ENCODE results near the gene COX14. TPM values are rescaled to one million over a fixed set of nuclear protein-coding genes. Genes with fewer than 3 reads are reported as not detected.
"Not testable (repeated sequence)": the region's sequence is repeated elsewhere in the genome, so short reads cannot be mapped to it uniquely, and the experiment has no call there.

The COX14 gene
- polyA plus RNA-seq, 3 donors = 49.0 to 57.9 (median 52.4) TPM

DNA sequence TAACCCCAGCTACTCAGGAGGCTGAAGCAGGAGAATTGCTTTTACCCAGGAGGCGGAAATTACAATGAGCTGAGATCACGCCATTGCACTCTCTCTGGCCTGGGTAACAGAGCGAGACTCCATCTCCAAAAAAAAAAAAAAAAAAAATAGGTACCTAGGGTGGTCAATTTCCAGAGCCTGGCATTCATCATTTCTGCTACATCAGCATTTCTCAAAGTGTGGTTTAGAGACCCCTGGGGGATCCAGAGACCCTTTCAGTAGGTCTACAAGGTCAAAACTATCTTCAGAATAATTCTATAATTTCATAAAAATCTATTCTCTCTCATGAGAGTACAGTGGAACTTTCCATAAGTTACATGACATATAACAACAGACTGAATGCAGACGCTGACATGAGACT, 35.2 kb downstream of the COX14 start:
- DNase-seq = no peak

DNA sequence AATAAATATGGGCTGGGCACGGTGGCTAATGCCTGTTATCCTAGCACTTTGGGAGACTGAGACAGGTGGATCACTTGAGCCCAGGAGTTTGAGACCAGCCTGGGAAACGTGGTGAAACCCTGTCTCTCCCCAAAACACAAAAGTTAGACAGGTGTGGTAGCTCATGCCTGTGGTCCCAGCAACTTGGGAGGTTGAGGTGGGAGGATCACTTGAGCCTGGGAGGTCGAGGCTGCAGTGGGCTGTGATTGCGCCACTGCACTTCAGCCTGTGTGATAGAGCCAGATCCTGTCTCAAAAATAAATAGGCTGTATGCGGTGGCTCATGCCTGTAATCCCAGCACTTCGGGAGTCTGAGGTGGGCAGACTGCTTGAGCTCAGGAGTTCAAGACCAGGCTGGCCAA, 36.0 kb downstream of the COX14 start:
- not testable (repeated sequence) for DNase-seq

- DNase-seq = no peak
These were observed 37.3 kb downstream of the COX14 start for GRCh38 chr12:50149311-50149710.

- DNase-seq = no peak
These were observed 39.1 kb downstream of the COX14 start for GRCh38 chr12:50151047-50151687.

GRCh38 chr12:50154947-50155346, 42.9 kb downstream of the COX14 start:
- DNase-seq = not testable (repeated sequence)

DNA sequence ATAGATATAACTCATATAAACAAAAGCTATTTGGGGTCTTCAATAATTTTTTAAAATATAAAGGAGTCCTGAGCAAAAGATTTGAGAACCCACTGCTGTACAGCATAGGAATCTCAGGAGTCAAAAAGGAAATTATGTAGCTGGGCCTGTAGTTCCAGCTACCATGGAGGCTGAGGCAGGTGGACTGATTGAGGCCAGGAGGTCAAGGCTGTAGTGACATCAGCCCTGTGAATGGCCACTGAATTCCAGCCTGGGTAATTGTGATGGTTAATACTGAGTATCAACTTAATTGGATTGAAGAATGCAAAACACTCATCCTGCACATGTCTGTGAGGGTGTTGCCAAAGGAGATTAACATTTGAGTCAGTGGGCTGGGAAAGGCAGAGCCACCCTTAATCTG, 44.6 kb downstream of the COX14 start:
- DNase-seq = no peak

DNA sequence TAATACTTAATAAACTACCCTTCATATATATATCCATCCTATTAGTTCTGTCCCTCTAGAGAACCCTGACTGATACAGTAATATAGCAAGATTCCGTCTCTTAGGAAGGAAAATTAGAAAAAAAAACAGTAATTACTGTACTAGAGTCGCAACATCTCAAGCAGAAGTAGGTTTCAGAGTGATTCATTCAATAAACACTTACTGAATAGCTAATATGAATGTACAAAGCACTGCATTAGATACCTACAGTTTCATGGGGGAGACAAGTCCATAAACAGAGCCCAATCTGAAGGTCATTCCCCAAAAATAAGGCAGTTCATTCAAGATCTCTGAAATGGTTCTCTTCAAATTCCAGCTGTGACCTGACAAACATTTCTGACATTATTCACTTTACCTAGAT, 45.2 kb downstream of the COX14 start:
- DNase-seq = no peak

DNA sequence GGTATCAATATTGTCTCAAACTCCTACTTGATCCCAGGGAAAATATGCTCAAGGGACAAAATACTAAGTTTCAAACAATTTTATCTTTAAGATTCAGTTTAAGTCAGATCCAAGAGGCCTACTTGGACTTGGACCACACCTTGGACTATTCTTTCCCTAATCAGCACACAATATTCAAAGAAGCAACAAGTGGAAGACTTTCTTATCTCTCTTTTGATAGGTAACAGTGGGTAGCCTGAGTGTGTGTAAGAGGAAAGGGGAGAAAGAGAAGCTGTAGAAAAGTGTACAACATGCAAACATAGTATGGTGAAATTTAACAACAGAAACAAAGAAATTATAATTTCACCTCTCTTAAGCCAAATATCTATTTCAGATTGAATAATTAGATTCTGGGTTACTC, 48.6 kb downstream of the COX14 start:
- no peak for DNase-seq

- no peak for DNase-seq
These were observed 50.2 kb downstream of the COX14 start for GRCh38 chr12:50162230-50162629.

- DNase-seq = no peak
These were observed 52.9 kb downstream of the COX14 start for GRCh38 chr12:50164963-50165362.

DNA sequence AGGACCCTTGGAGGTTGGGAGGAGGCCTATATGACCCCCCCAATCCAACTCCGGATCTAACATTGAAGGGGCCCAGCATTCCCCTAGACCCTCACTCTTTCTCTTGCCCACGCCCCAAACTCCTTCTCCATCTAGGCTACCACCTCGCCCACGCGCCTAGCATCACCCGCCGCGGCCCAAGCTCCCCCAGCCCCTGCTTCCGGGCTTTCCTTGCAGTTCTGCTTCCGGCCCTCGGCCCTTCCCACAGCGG, 54.7 kb downstream of the COX14 start:
- DNase-seq = no peak

GRCh38 chr12:50167049-50167828, 55.2 kb downstream of the COX14 start, which contains the start of gene CERS5:
Gene CERS5 (minus strand): TSS chr12:50167369. CDS start chr12:50167297, 72 bp downstream.
- DNase-seq = peak; percentile 99

Other genes with a start within 250 kb of the COX14 start
- gene FAIM2, start 208.3 kb upstream of the COX14 start, polyA plus RNA-seq (ENCODE audit: insufficient read length in 3 of 3) = 1 to 10 TPM; 1.9 to 5.4 (median 4.9) TPM
- gene AQP2, start 161.5 kb upstream of the COX14 start, polyA plus RNA-seq (ENCODE audit: insufficient read length in 3 of 3) = 100 to 1,000 TPM in 2 of 3 donors, 10 to 100 TPM in 1; 75.1 to 170 (median 128) TPM
- 1 to 10 TPM; 1.4 to 2.8 (median 2.3) TPM for gene AQP5, start 150.4 kb upstream of the COX14 start, polyA plus RNA-seq (ENCODE audit: insufficient read length in 3 of 3)
- 10 to 100 TPM; 15.4 to 28.6 (median 23.3) TPM for gene AQP6, start 139.3 kb upstream of the COX14 start, polyA plus RNA-seq (ENCODE audit: insufficient read length in 3 of 3)
- gene RACGAP1, start 86.7 kb upstream of the COX14 start, polyA plus RNA-seq (ENCODE audit: insufficient read length in 3 of 3) = 10 to 100 TPM; 47.5 to 49.4 (median 49.0) TPM
- gene ASIC1, start 54.6 kb upstream of the COX14 start, polyA plus RNA-seq (ENCODE audit: insufficient read length in 3 of 3) = 1 to 10 TPM; 4.6 to 5.6 (median 5.5) TPM
- gene SMARCD1, start 26.9 kb upstream of the COX14 start, polyA plus RNA-seq (ENCODE audit: insufficient read length in 3 of 3) = 100 to 1,000 TPM; 184 to 205 (median 190) TPM
- gene GPD1, start 8.2 kb upstream of the COX14 start, polyA plus RNA-seq (ENCODE audit: insufficient read length in 3 of 3) = 10 to 100 TPM; 70.6 to 80.1 (median 72.5) TPM
- 10 to 100 TPM; 69.5 to 92.7 (median 75.3) TPM for gene CERS5, start 55.1 kb downstream of the COX14 start, polyA plus RNA-seq (ENCODE audit: insufficient read length in 3 of 3)
- gene LIMA1, start 171.3 kb downstream of the COX14 start, polyA plus RNA-seq (ENCODE audit: insufficient read length in 3 of 3) = 10 to 100 TPM; 76.7 to 84.2 (median 78.8) TPM